ENCODE measurements around the gene MANSC1.

Gene MANSC1
- 0.07 to 1.5 (median 0.50) reads per million in 17 experiments for total RNA-seq

GRCh38 chr12:12349711-12350665 lies at the start of gene MANSC1:
MANSC1 (minus strand) TSS chr12:12350242; CDS start chr12:12343314, 6,928 bp downstream.
- peak; percentile 12 to 63 (median 50) for DNase-seq

- DNase-seq: no peak
These were observed 49.1 kb upstream of the MANSC1 start for GRCh38 chr12:12399161-12399560.

- peak; percentile 16 to 53 (median 39) for DNase-seq
These were observed 48.2 kb upstream of the MANSC1 start for GRCh38 chr12:12398026-12398859.

GRCh38 chr12:12397184-12397583 lies 47.1 kb upstream of the MANSC1 start:
- no peak for DNase-seq

GRCh38 chr12:12396694-12397093 lies 46.7 kb upstream of the MANSC1 start:
- DNase-seq: no peak

DNA sequence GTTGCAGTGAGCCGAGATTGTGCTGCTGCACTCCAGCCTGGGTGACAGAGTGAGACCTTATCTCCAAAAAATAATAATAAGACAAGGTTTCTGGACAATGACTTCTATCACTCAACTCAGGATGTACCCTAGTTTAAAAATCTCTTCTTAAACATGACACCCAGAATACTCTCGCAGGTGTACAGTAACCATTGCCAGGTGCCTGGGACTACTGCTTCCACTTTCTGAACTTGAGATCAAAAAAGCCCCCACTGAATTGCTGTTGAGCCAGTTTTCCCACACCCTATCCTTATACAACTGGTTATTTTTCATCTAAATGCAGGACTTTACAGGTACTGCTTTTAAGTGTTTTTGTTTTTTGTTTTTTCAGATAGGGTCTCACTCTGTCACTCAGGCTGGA lies 43.1 kb upstream of the MANSC1 start:
- no peak for DNase-seq

- no peak for DNase-seq
These were observed 42.4 kb upstream of the MANSC1 start for GRCh38 chr12:12392413-12392812.

DNA sequence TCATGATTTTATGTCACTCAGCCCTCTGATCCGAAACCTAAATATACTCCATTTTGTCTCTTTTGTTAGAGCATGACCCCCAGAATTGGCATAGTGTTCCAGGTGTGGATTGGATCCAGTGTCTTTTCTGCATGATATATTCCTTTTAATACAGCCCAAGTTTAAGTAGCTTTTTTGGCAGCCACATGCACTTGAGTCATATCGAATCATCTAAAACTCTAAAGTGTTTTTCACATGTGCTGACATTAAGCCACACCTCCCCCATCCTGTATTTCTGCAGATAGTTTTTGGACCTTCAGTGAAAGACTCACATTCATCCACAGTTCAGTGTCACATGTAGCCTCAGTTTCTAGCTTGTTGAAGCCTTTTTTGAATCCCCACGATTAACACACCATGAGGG lies 37.5 kb upstream of the MANSC1 start:
- no peak for DNase-seq

GRCh38 chr12:12384571-12385340 lies 34.7 kb upstream of the MANSC1 start:
- no peak for DNase-seq

DNA sequence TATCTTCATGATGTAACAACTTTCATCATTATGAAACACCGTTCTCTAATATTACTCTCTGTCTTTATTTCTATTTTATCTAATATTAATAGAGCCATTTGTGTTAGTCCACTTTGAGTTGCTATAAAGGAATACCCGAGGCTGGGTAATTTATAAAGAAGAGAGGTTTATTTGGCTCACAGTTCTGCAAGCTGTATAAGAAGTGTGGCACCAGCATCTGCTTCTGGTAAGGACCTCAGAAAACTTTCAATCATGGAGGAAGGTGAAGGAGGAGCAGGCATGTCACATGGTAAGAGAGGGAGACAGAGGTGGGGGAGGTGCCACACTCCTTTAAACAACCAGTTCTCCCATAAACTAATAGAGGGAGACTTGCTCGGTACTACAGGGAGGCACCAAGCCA lies 31.9 kb upstream of the MANSC1 start:
- no peak for DNase-seq

DNA sequence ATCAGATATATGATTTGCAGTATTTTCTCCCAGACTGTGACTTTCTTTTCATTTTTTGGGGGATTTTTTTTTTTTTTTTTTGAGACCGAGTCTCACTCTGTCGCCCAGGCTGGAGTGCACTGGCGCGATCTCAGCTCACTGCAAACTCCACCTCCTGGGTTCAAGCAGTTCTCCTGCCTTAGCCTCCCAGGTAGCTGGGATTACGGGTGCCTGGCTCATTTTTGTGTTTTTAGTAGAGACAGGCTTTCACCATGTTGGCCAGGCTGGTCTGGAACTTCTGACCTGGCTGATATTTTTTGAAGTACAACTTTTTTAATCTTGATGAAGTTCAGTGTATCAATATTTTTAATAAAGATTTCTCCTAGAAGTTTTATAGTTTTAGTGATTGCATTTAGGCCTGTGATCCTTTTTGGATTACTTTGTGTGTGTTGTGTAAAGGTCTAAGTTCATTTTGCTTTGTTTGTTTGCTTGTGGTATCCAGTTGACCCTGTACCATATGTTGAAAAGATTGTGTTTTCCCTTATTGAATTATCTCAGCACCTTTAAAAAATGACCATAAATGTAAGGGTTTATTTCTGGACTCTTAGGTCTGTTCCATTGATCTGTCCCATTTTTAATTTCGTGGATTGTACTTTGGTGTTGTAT lies 31.0 kb upstream of the MANSC1 start:
- DNase-seq: no peak

GRCh38 chr12:12379831-12380730 lies 30.0 kb upstream of the MANSC1 start:
- peak; percentile 49 to 67 (median 60) for DNase-seq

DNA sequence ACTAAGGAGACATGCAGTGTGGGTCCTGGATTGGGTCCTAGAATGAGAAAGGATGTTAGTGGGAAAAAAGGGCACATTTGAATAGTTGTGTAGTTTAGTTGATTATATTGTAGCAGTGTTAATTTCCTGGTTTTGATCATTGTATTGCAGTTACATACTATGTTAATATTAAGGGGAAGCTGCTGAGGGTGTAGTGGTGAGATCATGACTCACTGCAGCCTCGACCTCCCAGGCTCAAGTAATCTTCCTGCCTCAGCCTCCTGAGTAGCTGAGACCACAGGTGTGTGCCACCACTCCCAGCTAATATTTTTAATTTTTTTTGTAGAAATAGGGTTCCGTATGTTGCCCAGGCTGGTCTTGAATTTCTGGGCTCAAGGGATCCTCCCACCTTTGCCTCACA lies 28.6 kb upstream of the MANSC1 start:
- peak in 3 of 4 experiments; percentile 35 to 43 (median 41) for DNase-seq

DNA sequence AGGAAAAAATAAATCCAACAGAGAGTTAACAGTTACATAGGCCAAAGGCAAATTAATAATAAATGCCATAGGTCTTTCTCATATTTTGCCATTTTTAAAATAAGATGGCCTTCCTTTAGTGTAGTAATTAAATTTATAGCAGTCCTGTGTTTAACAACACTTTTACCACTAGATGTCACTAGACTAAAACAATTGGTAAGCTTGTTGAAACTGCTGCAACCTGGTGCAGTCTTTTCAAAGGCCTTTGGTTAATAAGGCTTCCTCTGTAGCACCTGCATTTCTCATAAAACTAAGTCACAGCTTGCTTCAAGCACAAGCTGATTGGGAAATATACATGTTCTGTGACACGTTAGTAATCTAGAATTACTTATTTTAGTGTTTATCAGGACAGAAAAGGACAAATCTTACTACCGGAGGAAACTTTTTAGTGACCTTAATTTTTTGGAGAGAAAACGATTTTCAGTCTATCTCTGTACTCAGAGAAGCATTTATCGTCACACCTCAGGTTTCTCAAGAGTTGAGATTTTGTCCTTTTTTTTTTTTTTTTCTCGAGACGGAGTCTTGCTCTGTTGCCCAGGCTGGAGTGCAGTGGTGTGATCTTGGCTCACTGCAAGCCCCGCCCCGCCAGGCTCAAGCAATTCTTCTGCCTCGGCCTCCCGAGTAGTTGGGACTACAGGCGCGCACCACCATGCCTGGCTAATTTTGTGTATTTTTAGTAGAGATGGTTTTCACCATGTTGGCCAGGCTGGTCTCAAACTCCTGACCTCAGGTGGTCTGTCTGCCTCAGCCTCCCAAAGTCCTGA lies 26.8 kb upstream of the MANSC1 start:
- peak; percentile 41 to 91 (median 70) for DNase-seq

GRCh38 chr12:12372946-12373722 lies 23.1 kb upstream of the MANSC1 start:
- peak in 3 of 4 experiments; percentile 10 to 25 (median 11) for DNase-seq

DNA sequence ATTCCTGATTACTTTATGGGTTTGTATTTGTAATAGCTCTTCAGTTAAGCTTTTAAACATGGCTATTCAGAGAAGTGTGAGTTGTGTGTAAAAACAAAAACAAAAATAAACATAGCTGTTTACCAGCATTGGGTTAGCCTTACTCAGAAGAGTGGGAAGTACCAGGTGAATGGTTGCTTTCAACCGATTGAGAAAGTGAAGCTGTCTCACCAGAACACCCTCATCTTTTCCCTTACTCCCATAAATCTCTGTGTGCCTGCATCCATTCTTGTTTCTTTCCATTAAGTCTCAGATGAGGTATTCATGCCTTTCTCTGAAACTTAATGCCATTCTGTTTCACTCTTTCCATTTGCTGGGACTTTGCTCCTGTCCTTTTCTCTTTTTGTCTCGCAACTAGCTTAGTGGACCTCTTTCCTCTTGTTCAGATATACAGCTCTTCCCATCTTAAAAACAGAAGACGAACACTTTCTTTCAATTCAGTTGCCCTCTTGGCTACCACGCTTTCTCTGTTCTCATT lies 17.5 kb upstream of the MANSC1 start:
- DNase-seq: no peak

- DNase-seq: no peak
These were observed 16.8 kb upstream of the MANSC1 start for GRCh38 chr12:12366701-12367481.

GRCh38 chr12:12365931-12366431 lies 15.9 kb upstream of the MANSC1 start:
- peak; percentile 30 to 71 (median 67) for DNase-seq
